Measurements from ENCODE around the gene KCTD17. TPM values are rescaled to one million over a fixed set of nuclear protein-coding genes. Genes with fewer than 3 reads are reported as not detected.

Gene KCTD17
- 13.4 TPM for total RNA-seq
- long read RNA-seq, partial matches to known transcripts = 0 of 5 reads
- long read RNA-seq, other reads (novel, unspliced or antisense) = 3 of 5 reads

- DNase-seq (ENCODE audit: low spot score) = no peak
Measured at GRCh38 chr22:37051391-37052385, at the start of gene KCTD17. TSS of gene KCTD17 (plus strand) at chr22:37051742. CDS start at chr22:37051761, 19 bp downstream.

DNA sequence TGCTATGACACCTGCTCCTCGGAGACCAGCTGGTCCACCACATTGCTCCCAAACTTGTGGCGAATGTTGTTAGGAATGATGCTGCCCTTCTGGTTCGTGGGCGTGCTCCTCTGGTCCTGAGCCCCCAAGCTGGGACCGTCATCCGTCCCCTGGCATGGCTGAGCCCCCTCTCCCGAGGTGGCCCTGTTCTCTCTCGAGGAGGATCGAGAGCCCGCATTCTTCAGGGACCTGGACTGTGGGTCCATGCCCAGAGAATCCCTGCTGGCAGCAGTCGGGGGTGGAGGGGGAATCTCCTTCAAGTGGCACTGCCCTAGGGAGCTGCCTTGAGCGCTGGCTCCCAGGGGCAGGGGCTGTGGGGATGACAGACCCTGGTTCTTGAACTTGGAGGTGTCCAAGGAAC lies 49.7 kb upstream of the KCTD17 start:
- no peak for DNase-seq (ENCODE audit: low spot score)

DNA sequence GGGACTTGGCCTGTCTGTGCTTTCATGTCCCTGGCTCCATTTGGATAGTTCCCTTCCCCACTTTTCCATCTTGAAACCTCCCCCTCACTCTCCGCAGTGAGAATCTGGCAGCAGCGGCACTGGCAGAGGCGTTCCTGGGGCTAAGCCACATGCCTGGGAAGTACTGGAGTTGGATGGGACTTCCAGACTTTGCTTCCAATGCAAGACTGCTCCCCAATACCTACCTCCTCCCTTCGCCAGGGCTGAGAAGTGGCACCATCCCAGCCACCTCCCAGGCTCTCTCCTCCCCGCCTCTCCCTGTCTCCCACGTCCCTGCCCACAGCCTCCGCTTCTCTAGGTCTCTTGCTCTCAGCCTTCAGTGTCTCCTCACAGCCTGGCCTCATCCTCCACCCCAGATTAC lies 48.9 kb upstream of the KCTD17 start:
- no peak for DNase-seq (ENCODE audit: low spot score)

DNA sequence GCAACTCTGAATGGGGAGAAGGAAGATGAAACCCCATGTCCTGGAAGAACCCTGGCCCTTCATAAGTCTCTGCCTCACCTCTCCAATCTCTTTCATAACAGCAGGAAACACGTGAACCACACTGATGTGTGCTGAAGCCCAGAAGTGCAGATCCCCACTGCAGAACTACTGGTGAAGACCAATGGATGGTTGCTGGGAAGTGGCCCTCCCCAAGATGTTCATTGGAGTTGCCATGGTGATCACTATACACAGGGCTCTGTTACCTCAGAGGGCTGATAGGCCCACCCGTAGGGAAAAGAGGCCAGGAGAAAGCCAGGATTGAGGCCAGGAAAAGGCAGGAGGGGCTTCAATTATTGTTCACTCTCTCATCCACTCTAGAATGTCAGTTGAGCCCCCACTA lies 43.9 kb upstream of the KCTD17 start:
- DNase-seq (ENCODE audit: low spot score) = no peak

- DNase-seq (ENCODE audit: low spot score) = no peak
Measured at GRCh38 chr22:37008365-37008764, 43.2 kb upstream of the KCTD17 start.

DNA sequence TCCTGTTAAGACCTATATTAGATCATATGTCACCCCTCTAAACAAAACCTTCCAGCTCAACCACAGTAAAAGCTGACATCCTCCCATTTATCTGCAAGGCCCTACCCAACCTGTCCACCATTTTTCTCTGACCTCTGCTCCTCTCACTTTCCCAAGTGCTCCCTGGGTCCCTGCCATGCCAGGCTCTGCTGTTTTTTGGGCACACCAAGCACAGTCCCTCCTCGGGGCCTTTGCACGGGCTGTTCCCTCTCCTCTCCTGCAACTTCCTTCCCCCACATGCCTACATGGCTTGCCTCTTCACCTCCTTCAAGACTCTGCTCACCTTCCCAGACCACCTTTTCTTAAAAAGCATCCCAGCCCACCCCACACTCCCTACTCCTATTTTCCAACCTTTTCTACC lies 42.1 kb upstream of the KCTD17 start:
- DNase-seq (ENCODE audit: low spot score) = no peak

DNA sequence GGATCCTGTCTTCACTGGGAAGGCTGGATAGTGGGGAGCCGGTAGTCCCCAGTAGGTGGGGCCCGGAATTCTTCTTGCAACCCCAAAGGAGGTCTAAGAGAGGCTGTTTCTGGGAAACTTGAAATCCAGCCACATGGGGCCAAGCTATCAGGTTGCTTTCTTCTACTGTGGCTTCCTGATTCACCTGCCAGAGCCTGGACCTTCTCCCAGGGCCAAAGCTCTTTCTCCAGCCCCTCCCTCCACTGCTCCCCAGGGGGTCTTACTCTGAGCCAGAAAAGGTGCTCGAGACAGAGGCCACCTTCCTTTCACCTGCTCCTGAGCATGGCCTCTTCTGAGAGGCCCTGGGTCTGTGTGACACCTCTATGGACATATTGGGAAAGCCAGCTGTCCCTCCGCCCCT lies 41.4 kb upstream of the KCTD17 start:
- no peak for DNase-seq (ENCODE audit: low spot score)

DNA sequence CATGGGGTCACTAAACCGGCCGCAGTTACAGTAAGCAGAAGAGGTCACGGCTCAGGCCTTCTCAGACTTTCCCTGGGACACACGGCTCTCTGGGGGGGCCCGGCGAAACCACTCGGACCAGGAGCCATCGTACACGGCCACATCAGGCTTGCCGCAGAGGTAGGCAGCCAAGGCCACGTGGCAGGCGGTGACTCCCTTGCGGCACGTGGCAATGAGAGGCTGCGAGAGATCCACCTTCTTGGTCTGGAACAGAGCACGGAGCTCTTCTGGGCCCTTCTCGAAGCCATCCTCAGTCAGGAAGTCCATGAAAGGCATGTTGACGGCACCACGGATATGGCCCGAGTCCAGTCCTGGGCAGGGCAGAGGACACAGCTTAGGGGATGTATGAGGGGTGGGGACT lies 40.6 kb upstream of the KCTD17 start:
- no peak for DNase-seq (ENCODE audit: low spot score)

DNA sequence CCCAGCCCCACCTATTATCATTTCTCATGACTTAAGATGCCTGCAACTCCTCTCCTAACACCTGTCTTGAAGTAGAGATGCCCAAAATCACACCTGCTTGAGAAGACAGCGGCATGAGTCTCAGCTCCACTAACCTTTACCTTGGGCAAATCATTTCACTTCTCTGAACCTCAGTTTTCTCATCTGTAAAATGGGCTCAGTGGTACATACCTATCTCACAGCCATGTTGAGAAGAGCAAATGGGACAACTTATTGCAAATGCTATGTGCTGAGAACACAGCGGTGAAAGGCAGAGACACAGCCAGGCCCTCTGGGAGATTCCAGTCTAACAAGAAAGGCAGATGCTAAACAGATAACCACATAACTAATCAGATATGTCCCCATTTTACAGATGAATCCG lies 40.1 kb upstream of the KCTD17 start:
- DNase-seq (ENCODE audit: low spot score) = no peak

GRCh38 chr22:37012262-37012904 lies 39.2 kb upstream of the KCTD17 start:
- DNase-seq (ENCODE audit: low spot score) = no peak

DNA sequence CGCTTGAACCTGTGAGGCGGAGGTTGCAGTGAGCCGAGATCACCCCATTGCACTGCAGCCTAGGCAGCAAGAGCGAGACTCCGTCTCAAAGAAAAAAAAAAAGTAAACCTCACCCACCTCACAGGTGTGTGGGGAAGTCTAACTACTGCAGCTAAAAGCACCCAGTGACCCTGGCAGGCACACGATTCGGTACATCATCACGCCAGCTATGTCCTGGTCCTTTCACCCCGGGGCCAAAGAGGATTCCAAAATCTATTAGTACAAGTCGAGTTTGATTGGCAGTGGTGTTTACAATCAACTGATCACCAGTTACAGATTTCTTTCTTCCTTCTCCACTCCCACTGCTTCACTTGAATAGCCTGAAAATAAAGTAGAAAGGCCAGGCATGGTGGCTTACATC lies 38.6 kb upstream of the KCTD17 start:
- DNase-seq (ENCODE audit: low spot score) = no peak

GRCh38 chr22:37014415-37014806 lies 37.1 kb upstream of the KCTD17 start:
- DNase-seq (ENCODE audit: low spot score) = no peak

GRCh38 chr22:37014835-37015586 lies 36.5 kb upstream of the KCTD17 start:
- DNase-seq (ENCODE audit: low spot score) = no peak

- no peak for DNase-seq (ENCODE audit: low spot score)
Measured at GRCh38 chr22:37015587-37015878, 36.0 kb upstream of the KCTD17 start.

DNA sequence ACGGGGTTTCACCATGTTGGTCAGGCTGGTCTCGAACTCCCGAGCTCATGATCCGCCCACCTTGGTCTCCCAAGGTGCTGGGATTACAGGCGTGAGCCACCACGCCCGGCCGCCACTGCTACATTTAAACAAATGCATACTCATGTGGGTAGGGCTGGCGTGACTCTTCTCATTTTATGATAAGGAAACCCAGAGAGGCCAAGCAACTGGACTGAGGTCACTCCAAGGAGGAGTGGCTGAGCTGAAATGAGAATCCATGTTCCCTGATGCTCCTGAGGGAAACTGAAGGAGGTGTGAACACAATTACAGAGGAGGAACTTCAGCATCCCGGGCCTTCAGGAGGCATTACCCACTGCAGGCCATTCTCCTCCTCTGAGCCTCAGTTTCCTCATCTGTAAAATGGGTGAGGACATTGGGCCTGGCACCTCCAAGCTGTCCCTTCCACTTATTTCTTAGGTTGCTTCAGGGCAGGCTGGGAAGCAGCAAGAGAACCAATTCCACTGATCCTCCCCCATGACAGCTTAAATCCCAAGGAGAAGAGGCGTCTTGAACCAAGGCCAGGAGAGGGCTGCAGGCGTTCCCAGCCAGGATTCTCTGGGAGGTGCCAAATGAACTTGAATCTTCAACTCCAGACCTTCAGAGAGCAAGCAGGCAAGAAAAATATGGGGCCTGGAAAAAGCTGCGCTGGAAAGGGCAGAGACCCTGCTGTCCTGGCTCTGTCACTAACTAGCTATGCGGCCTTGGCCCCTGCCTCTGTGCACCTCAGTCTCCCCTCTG lies 35.2 kb upstream of the KCTD17 start:
- no peak for DNase-seq (ENCODE audit: low spot score)

DNA sequence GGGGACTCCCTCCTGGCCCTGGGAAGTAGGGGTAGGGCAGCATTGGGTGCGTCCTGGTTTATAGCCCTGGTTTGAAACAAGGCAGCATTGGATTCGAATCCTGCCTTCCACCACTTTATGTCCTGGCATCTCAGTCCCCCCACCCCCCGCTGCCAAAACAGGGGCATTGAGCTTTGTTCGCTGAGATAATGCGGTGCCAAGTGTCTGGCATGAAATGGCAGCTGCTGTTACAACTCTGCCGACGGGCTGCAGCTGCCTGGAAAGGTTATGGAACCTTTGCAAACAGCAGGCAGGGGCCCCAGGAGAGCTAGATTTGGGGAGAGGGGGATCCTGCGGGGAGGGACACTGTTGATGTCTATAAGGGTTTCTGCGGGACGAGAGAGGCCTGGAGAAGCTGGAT lies 34.2 kb upstream of the KCTD17 start:
- DNase-seq (ENCODE audit: low spot score) = no peak

DNA sequence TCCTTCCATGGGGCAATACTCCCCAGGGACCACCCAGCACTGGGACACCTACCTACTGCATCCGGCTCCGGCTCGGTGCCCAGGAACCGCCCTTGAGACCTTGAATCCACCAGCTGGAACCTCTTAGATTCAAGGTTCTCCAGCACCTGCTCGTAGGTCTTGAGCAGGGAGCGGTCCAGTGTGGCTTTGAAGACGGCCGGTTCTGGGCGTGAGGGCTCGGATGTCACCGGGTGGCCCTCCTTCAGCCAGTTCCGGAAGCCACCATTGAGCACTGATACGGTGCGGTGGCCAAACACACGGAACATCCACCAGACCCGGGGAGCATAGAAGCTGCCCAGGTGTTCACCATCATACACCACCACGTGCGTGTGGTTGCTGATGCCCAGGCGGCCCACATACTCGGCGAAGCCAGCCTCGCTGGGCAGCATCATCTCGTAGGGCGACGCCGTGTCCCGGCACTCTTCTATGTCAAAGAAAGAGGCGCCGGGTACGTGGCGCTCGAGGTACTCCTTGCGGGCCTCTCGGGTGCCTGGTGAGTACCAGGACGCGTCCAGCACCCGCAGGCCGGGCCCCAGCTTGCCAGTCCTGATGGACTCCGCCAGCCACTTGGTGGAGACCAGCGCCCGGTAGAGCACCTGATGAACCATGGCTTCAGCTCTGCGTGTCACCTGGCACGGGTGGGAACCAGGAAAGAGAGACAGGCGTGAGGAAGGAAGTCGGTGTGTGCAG lies 33.3 kb upstream of the KCTD17 start:
- DNase-seq (ENCODE audit: low spot score) = no peak

DNA sequence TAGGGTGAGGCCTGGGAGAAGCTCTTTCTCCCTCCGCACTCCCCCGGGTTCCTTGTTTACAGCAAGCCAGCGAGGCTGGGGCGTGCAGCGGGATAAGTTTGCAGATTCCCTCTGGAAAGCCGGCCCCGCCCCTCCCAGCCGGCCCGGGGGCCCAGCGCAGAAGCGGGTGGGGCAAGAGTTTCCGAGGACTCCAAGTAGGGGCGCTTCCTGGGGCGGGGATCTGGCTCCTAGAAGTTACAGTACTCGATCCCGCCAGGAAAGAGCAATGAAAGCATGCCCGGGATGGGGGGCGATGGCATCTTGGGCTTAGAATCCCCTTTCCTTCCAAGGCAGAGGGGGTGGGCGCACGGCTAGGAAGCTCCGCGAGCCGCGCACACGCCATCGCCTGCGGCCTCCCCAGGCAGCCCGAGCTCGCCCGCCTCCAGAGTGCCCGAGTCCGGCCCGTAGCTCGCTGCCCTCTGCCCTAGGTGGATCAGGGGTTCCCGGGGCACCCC lies 32.7 kb upstream of the KCTD17 start:
- no peak for DNase-seq (ENCODE audit: low spot score)

GRCh38 chr22:37019309-37020191 lies 32.0 kb upstream of the KCTD17 start, which contains the start of the genes MPST and TST:
TSS of gene MPST (plus strand) at chr22:37019742. CDS start at chr22:37019837, 95 bp downstream.
TSS of gene TST (minus strand) at chr22:37019447. CDS start at chr22:37018732, 715 bp downstream.
- DNase-seq (ENCODE audit: low spot score) = no peak
